ENCODE results near the gene SETD1A.
"Not testable (repeated sequence)": the region's sequence is repeated elsewhere in the genome, so short reads cannot be mapped to it uniquely, and the experiment has no call there.

Gene SETD1A

DNA sequence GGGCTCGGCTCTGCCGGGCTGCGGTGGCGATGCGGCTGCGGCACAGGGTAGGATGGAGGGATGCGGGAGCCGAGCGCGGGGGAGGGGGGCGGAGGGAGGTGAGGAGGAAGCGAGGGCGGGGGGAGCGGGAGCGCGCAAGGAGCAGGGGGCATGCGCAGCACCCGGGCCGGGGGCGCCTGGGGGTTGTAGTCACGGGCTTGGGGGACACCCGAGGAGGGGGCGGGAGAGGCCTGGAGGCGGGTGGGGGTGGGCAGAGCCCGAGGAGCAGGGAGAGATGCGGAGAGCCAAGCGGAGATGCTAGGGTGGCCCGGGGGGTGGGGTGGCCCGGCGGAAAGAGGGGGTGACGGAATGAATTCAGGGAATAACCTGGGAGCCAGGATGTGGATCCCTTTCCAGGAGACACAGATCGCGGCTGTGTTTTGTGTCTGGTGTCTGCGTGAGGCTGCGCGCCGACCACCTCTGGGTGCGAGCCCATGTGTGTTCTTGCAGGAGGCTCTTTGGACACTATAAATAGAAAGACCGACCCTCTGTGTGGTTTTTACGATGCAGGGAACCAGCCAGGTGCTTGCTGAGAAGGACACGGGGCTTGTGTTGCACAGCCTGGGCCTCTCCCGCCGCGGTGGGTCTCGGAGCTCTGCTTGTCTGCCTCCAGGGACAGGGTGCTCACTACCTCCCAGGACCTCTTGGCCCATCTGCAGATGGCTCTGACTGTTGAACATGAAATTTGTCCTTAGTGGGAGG is 53.2 kb downstream of the SETD1A start, which contains the start of gene STX1B:
Gene STX1B, minus strand, starts transcription at position 54 of the 741 bp plus-strand sequence. CDS start 242 bp downstream, outside the sequence.
- in situ Hi-C loops (cut with HindIII; ENCODE audit: low sequenced_read_pairs), result no loop called here

GRCh38 chr16:31011815-31012214 is 54.3 kb downstream of the SETD1A start:
- in situ Hi-C loops (cut with HindIII; ENCODE audit: low sequenced_read_pairs), result not testable (repeated sequence)

GRCh38 chr16:31013292-31013691 is 55.7 kb downstream of the SETD1A start:
- in situ Hi-C loops (cut with HindIII; ENCODE audit: low sequenced_read_pairs), result not testable (repeated sequence)

DNA sequence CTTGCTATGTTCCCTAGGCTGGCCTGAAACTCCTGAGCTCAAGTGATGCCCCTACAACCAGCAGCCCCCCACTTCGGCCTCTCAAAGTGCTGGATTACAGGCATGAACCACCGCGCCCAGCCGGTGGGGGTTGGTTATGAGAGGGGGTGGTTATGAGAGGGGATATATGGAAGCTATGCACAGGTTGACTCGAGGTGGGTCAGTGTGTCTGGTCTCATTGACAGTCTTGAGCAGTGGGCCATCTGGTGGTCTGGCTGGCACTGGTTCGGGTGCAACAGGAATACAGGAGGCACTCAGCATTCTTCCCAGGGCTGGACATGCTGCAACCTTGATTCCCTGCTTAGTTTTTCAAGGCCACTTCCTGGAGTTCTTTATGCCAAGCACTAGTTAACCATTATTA is 58.5 kb downstream of the SETD1A start:
- in situ Hi-C loops (cut with HindIII; ENCODE audit: low sequenced_read_pairs), result no loop called here

DNA sequence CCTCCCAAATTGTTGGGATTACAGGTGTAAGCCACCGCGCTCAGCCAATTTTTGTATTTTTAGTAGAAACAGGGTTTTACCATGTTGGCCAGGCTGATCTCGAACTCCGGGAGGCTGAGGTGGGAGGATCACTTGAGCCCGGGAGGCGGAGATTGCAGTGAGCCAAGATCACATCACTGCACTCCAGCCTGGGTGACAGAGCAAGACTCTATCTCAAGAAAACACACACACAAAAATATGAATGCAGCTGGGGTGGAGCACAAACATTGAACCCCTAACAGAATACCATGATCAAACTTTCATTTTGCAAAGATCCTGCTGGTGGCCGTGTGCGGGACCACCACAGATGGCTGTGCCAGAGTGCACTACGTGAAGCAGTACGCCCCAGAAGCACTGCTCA is 60.2 kb downstream of the SETD1A start:
- in situ Hi-C loops (cut with HindIII; ENCODE audit: low sequenced_read_pairs), result not testable (repeated sequence)

DNA sequence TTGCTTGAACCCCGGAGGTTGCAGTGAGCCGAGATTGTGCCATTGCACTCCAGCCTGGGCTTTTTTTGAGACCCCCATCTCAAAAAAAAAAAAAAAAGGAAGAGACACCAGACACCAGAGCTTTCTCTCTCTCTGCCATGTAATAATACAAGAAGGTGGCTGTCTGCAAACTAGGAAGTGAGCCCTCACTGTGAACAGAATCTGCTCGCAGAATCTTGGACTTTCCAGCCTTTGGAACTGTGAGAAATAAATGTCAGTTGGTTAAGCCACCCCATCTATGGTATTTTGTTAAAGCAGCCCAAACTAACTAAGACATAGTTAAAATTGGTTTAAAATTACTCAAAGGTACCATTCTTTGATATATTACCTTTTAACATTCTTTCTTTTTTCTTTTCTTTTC is 63.0 kb downstream of the SETD1A start:
- in situ Hi-C loops (cut with HindIII; ENCODE audit: low sequenced_read_pairs), result no loop called here

DNA sequence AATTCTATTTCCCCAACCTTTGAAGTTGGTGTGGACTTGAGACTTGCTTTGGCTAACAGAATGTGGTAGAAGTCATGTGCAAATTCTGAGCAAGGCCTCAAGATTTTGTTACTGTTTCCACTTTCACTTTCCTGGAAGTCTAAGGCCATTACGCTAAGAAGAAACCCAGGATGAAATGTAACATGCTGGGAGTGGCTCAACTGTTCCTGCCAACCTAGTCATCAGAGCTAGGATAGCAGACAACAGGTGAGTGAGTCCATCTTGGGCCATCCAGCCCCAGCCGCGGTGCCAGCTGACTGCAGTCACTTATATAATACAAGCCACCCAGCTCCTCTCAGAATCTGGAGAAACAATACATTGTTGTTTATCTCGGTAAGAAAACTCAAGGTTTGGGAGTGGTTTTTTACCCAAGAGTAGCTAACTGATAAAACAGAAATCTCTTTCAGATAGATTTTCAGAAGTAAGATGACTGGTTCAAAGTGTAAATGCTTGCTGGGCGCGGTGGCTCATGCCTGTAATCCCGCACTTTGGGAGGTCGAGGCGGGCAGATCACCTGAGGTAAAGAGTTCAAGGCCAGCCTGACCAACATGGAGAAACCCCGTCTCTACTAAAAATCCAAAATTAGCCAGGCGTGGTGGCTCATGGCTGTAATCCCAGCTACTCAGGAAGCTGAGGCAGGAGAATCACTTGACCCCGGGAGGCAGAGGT is 65.1 kb downstream of the SETD1A start:
- in situ Hi-C loops (cut with HindIII; ENCODE audit: low sequenced_read_pairs), result no loop called here

DNA sequence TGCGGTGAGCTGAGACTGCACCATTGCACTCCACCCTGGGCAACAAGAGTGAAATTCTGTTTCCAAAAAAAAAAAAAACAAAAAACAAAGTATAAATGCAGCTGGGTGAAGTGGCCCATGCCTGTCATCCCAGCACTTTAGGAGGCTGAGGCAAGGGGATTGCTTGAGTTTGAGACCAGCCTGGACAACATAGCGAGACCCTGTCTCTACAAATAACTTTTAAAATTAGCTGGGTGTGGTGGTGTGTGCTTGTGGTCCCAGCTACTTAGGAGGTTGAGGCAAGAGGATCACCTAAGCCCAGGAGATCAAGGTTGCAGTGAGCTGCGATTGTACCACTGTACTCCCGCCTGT is 65.7 kb downstream of the SETD1A start:
- in situ Hi-C loops (cut with HindIII; ENCODE audit: low sequenced_read_pairs), result no loop called here

DNA sequence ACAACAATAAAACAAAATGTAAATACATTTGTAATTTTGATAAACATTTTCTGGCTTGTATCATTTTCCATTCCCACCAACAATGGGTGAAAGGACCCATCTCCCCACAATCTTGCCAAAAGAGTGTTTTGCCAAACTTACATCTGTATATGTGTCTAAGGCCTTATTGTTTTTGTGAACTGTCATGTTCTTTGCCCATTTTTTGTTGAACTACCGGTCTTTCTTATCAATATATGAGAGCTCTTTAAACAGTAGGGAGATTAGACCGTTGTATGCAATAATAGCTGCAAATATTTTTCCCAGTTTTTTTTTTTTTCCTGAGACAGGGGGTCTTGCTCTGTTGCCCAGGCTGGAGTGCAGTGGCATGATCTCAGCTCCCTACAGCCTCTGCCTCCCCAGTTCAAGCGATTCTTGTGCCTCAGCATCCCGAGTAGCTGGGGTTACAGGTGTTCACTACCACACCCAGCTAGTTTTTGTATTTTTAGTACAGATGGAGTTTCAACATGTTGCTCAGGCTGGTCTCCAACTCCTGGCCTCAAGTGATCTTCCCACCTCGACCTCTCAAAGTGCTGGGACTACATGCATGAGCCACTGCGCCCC is 66.2 kb downstream of the SETD1A start:
- in situ Hi-C loops (cut with HindIII; ENCODE audit: low sequenced_read_pairs), result no loop called here

DNA sequence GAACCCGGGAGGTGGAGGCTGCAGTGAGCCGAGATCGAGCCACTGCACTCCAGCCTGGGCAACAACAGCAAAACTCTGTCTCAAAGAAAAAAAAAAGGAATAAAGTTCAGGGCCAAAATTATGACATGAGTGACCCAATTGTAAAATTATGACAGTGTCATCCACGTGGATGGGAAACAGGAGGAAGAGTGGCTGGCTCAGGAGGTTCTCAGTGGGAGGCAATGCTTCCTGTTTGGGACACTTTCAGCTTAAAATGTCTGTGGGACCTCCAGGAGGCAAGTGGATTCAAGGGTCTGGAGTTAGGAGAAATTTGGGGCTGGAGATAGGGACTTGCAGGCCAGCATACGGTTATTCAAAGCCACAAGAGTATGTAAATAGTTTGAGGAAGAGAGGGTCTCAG is 67.8 kb downstream of the SETD1A start:
- in situ Hi-C loops (cut with HindIII; ENCODE audit: low sequenced_read_pairs), result no loop called here

- in situ Hi-C loops (cut with HindIII; ENCODE audit: low sequenced_read_pairs), result no loop called here
Observed at GRCh38 chr16:31029272-31029671, 71.7 kb downstream of the SETD1A start.

DNA sequence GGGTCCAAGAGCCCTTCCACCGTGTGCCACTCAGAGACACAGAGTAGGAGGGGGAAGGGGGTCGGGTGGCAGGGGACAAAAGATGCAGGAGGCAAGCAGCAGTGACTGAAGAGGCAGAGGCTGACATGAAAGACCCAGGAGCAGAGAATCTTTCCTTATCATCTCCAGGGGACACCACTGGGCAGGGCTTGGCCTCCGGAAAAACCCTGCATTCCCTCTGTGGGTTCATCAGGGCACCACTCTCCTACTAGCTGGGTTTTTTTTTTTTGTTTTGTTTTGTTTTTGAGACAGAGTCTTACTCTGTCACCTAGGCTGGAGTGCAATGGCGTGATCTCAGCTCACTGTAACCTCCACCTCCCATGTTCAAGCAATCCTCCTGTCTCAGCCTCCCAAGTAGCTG is 73.7 kb downstream of the SETD1A start:
- in situ Hi-C loops (cut with HindIII; ENCODE audit: low sequenced_read_pairs), result no loop called here

- in situ Hi-C loops (cut with HindIII; ENCODE audit: low sequenced_read_pairs), result no loop called here
Observed at GRCh38 chr16:31032736-31033708, 75.5 kb downstream of the SETD1A start, which contains the start of gene STX4. STX4 (plus strand) TSS chr16:31033558; CDS start chr16:31033806, 248 bp downstream.

- in situ Hi-C loops (cut with HindIII; ENCODE audit: low sequenced_read_pairs), result no loop called here
Observed at GRCh38 chr16:31033709-31034492, 76.3 kb downstream of the SETD1A start.

All from DLD1 (cell line).